GM18867 (cell line): ENCODE measurements around the gene OPN1SW.
A peak's percentile ranks its signal among the peaks of the same experiment; 100 is the strongest.

Source experiments
- ATAC-seq: cut with Tn5 transposase; IDR thresholded peaks from one replicate; pipeline ENCODE4 v1.9.1; 2021; ENCODE audit warnings: mild to moderate bottlenecking, moderate library complexity; ENCODE audit not compliant: unreplicated experiment

The OPN1SW gene

DNA sequence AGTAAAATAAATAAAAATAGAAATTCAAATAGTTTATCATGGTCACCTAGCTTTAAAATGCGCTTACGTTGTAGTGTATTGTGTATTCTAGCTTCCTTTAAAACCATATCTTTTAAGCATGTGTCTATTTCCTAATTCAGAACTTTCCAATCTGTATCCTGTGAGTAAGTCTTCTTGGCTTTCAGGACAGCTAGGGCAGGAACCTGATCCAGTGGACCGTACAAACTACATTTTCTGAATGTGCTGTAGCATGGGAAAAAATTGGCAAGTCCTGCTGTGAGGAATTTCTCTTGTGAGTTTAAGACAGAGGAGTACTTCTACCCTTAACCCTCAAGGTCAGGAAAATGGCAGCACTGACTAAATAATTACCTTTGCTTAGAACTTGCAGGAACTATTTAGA, 12.1 kb downstream of the OPN1SW start:
- ATAC-seq, result no peak

DNA sequence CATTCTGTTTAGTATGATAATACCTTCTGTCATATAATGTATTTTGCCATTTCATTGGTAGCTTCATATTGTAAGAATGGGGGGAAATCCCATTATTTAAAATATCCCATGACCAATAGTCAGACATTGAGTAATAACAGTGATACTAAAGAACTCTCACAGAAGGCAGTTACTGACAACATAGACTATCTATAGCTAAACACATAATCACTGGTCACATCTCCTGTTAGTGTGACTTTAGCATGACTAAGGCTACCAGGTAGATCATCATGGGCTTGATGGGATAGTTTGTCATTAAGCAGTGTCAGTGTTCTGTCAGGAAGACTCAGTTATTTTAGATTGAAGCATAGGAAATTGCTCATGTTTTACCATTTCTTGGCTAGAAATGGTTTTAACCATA, 16.4 kb downstream of the OPN1SW start:
- ATAC-seq, result no peak

DNA sequence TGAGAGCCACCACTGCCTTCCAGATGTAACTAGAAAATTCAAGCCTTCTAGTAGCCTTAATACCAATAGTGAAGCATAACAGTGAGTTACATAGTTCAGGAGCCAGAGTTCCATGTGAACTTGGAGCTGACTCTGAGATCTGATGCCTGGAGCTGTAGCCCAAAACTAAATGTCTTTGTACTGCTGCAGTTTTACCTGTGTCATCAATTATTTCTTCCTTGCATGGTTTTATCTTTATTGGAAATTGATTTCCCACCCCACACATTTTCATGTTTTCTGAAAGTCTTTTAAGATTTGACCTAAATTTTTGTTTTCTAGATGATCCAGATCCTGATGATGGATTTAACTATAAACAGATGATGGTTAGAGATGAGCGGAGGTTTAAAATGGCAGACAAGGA, 17.0 kb downstream of the OPN1SW start:
- no peak for ATAC-seq

DNA sequence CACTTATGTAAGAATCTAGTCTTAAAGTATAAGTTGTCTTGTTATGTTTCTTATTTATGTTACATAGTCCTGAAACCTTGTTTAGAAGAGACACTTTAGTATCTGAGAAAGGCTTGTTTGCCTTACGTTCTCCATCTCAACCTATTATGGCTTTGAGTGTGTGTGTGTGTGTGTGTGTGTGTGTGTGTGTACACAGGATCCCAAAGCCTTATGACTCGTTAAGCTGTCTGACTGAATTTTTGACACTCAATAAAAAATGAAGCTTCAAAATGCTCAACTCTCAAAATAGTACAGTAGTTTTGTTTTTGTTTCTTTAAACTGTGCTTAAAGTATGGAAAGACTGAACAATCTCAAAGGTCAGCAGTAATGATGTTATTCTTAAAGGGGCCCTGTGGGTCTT, 18.4 kb downstream of the OPN1SW start:
- no peak for ATAC-seq

DNA sequence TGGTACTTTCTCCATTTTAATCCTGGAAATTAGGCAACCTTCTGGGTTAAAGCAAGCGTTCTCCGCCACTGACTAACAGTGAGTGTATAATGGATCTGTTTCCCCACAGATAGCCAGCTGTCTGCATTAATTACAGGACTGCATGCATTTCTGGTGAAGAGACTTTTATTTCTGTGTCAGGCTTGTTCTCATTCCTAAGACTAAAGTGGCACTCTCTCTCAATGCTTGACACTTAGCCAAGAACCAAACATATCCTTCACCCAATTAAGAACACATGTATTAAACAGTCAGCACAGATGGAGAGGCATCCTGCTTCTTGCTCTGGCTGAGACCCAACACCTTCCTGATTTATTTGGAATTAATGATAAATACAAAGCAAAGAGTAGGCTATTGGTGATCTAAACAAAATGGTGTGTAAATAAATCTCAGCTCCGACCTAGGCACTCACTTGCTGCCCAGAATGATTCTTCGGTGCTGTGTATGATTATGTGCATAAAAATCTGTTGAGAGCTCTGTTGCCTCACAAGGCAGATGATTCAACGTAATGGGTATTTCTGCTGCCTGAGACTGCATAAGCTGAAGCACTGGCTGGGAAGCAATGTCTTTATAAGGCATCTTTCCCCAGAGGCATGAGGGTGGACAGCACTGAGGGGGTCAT, 19.6 kb downstream of the OPN1SW start:
- ATAC-seq, result no peak

DNA sequence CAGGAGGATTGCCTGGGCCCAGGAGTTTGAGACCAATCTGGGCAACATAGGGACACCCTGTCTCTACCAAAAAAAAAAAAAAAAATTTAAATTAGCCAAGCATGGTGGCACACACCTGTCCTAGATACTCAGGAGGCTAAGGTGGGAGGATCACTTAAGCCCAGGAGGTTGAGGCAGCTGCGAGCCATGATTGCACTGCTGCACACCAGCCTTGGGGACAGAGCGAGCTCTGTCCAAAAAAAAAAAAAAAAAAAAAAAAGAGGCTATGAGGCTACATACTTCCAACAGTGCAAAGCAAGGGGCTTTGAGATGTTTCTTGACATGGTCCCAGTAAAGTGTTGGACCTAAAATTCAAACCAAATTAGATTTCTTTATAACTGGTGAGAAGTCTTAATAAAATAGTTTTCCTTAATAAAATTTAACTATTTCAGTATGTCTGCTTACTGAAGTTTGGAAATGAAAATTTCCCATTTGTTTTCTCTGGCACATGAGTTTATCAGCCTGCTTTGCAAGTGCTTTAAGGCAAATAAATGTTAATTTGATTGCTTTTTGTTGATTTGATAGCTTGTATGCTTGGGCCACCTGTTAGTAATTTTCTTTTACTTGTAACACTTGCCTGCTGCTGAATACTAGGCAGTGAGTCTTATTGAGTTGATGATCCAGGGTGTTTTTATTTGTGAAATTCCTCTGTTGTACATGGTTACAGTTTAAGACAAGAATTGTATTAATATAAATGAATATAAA, 20.3 kb downstream of the OPN1SW start:
- ATAC-seq, result no peak

DNA sequence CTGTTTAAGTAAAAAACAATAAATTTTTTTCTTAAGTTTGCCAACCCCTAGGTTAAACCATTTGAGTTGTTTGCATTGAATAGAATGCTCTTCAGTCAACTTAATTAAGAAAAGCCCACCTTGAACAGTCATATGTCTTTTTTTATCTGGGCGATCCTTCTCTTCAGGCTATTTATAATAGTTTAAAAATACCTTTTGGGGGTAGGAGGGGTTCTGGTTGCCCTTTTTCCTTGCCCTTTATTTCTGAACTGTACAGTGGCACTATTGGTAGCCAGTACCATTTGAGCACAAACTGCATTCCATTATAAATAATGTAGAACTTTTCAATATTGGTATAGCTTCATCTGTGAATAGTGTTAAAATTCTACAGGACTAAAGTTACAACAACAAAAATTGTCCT, 23.3 kb downstream of the OPN1SW start:
- ATAC-seq, result no peak

DNA sequence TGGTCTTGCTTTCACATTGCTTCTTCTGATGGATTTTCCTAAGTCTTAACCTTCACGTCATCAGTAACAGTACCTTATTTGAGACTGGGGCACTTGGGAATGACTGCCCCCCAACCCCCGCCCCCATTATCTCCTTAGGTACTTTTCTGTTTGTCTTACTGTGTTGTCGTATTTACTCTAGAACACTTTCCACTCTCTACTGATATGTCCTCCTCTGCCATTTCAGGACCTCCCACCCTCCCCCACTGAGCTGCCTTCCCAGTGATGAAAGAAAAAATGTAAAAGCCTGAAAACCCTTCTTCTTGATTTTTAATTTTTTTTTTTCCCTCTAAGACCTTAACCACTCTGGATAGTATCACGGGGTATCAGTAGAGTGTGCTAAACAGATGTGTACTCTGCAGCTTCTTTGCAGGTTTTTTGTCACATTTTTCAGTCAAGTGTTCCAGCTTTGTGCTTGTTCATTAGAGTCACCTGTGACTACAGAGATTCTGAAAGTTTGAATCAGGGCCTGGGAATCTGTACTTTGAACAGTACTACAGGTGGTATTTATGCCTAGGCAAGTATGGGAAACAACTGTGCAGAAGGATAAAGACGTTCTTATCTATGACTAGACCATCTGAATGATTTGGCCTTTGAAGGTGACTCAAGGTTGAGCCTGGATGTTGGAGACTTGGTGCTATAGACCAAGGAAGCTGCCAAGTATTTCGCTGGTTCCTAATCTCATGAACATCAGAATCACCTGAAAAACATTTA, 28.1 kb downstream of the OPN1SW start:
- no peak for ATAC-seq

DNA sequence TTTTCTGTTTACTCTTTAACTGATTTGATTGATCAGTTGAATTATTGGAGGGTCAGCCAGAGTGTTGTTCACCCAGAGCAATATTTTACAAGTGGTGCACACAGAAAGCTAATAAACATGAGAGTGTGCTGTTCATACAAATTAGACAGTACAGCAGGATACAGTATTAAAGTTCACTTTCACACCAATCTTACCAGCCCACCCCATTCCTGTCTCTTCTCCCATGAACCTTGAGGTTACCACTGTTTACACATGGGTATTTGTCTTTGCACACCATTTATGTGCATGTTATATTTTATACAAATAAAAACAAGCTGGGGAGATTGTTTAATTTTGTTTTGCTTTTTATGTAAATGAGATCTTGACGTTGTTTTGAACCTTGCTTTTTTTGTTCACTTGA, 29.9 kb downstream of the OPN1SW start:
- ATAC-seq, result no peak

DNA sequence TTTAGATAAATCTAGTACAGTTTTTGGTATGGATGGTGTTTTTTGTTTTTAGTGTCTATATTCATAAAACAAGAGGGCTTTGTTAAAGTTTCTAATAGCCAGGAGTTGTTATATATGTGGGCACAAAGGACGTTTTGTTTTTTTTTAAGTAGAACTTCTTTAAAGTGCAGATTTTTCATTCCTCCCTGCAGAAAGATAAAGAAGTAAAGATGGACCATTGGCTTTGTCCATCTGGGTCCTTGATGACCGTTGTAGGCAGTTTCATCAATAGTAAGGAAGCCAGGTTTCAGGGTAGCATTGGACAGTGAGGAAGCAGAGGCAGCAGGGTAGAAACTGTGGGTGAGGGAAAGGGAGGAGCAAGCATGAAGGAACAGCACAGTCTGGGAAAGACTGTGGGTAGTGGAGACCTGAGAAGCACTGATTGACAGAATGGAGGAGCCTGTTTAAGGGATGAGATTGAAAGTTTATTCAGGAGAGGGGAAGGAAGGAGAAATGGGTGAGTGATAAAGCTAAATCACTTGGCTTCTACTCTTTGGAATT, 31.2 kb downstream of the OPN1SW start:
- no peak for ATAC-seq

DNA sequence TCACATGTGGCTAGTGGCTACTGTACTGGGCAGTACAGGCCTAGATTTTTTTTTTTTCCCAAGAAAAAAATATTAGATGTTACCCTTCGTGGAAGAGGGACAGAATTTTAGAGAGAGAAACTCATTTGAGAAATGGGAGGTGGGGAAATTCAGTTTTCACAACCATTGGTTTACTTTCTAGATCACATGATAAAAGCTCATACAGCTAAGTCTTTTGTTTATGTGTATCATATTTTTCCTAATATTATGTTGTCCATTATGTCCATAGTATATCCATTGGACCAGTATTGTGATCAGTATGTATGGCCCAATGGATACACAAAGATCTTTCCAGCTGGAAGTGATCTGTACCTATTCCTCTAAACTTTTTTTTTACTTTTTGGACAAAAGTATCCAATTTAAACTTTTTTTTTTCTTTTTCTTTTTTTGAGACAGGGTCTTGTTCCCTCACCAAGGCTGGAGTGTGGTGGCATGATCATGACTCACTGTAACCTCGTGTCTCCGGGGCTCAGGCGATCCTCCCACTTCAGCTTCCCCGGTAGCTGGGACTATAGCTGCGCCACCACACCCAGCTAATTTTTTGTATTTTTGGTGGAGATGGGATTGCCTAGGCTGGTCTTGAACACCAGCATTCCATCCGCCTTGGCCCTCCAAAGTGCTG, 32.4 kb downstream of the OPN1SW start:
- no peak for ATAC-seq

DNA sequence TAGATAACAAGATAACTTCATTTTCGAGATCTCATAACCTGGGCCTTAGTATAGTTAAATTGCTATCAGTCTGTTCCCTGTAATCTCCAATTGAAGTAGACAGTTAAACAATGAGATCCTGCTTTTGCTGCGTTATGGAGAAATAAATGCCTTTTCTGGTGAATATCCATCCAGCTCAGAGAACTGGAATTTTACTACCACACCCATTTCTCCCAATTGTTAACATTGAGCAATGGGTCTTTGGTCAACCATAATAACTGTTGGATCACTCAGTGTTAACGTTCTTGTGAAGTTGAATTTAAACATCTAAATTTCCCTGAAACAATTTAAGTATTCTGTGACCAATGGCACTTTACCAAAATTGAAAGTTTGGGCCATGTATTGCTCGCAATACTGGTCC, 33.4 kb downstream of the OPN1SW start:
- no peak for ATAC-seq

DNA sequence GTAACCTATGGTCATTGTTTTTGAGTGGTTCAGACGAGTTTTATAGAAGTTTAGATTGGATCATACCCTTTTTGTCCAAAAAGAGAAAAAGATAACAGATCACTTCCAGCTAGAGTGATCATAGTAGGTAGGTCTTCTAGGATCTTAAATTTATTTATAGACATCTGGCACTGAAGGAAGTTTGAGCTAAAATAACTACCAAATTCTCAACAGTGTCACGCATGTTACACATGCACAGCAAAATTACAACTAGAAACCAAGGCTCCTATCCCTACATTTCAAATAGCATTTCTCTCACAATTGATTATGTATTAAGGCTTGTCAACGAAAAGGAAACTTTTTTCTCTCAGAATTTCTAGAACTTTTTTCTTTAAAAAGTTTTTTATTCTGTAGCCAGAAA, 34.1 kb downstream of the OPN1SW start:
- no peak for ATAC-seq

DNA sequence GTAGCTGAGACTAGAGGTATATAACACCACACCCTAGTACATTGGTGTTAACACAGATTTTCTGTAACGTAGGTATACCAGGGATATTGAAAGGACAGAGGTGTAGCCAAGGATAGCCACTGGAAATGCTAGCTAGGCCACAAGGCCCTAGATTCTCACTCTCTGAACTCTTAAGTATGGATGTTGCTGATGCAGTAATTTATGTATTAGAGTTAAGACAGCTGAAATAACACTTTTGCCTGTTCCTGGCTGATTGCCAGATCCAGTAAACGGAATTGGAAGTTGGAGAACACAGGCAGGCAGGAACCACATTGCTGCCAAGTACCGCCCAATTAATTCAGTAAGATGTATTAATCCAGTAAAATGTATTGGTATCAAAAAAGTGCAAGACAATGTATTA, 34.6 kb downstream of the OPN1SW start:
- ATAC-seq, result no peak

DNA sequence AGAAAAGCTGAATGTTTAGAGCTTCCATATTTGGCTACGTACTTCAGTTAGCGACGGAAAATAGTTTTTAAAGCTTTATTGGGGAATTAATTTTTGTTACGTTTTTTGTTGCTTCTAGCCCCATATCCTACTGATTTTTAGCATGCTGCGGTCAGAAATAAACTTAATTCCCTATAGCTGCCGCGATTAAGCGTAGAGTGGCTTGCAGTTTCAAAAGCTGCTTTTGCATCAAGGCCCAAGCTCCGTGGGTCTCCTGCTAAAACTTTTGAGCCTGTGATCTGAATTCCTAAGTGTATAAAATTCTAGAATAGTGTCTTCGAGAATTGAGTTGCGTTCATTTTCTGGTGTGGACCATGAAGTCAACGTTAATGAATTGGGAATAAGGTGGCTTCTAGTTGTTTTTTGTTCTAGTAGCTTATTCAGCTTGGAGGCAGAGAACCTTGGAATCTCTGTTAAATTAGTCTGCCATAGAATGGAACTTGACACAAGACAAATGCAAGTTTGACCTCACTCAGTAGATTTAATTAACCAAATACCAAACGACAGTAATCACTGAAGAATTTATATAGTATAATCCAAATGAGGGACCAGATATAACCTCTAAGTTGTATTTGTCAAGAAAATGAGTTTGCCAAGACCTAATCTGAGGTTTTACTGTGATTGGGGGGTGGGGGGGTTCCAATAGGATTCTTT, 35.5 kb downstream of the OPN1SW start:
- no peak for ATAC-seq

DNA sequence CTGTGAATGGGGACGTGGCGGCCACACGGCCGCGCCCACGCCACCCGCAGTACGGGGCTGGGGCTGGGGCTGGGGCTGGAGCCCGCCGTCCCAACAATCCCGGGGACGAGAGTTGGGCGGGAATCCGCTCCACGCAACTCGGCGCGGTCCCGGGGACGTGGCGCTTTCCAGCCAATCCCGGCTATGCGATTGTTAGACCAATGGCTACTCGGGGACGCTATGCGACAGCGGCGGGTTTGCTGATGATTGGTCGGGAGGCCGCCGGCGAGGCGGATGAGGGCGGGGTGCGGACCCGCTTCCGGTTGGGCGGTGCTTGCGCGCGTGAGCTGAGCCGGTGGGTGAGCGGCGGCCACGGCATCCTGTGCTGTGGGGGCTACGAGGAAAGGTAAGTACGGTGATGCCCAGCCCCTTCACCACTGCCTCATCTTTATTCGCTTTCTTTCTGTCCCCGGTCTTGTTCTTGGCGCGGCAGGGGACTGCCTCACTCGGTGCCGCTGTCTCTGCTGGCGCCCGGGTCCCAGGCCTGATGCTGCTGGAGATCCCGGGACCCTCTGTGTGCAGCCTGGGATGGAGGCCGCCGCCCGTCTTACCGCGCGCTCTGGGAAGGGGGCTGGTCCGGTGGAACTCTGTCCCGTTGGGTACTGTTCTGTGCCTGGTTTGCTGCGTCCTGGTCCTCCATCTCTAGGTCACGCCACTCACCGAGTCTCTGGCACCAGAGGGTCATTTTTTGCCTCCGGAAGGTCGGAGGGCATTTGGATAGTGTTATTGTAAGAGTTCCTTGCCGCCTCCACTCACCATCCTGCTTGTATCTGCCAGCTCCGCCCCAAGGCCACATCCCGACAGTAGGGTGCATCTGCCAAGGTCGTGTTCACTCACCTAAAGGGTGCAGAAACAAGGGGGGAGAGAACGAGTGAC, 36.3 kb downstream of the OPN1SW start, which contains the start of gene CALU:
Gene CALU, plus strand, starts transcription at position 312 of the 915 bp plus-strand sequence. CDS start 9,225 bp downstream, outside the sequence.
- ATAC-seq, result peak; percentile 98

DNA sequence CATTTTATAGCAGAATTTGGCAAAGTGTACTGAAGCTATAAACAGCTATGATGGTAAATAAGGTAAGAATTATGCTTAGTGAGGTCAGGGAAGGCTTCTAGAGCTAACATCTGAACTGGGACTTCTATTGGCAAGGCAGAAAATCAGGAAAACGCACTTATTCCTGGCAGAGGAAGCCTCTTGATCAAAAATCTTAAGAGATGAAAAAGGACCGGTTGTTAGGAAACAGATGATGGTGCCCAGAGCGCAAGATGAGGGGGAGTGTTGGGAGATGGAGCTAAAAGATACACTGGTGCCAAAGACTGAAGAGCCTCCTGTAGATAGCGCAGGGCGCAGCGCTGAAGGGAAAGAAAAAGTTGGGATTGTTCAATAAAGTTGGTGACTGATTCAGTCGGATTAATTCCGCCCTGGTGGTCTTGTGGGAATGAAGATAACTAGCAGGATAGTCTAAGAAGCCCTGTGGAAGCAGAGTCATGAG, 37.0 kb downstream of the OPN1SW start:
- no peak for ATAC-seq

DNA sequence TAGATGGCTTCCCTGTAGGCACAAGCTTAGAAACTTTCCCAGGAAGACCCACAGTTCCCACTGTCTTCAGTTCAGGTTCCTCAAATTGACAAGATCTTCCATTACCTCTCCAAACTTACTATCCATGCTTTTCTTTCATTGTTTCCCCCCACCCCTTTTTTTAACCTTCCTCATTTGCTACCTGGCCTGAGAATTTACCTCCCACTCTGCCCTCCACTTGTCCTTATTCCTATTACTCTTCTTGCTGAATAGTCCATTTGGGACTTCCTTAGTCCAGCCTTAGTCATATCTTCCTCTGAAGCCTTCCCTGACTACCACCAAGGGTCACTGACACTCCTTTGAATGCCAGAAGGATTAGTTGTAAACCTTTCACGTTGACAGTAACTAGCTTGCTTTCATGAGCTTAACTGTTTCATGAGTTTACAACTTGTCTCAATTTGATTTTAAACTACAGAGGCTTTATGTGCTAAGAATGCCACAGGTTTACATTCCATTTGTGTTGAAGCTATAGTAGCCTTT, 37.7 kb downstream of the OPN1SW start:
- ATAC-seq, result no peak

DNA sequence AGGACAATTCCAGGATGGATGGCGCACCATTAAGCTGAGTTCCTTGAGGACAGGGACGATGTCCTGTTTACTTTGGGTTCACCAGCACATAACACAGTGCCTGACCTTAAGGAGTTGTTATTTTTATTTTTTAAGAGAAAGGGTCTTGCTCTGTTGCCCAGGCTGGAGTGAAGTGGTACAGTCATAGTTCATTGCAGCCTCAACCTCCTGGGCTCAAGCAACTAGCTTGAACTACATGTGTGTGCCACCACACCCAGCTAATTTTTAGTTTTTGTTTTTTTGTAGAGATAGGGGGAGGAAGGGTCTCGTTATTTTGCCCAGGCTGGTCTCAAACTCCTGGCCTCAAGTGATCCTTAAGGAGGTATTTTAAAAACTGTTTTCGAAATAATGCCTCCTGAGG, 38.2 kb downstream of the OPN1SW start:
- ATAC-seq, result no peak
